ENCODE results near the gene MDFI.

The MDFI gene

GRCh38 chr6:41702089-41702745 lies 63.9 kb downstream of the MDFI start:
- Mint-ChIP-seq H3K9me3 (no peaks in the 10 kb centered on the region), H3K27ac (no peak overlapping the region), H3K4me3 (no peak overlapping the region), H3K4me1 (peaks cover 30% of the 10 kb centered on the region), H3K27me3 (ENCODE audit: low read depth) (peaks cover 6% of the 10 kb centered on the region), H3K36me3 (ENCODE audit: low read depth) (no peaks in the 10 kb centered on the region)
- no peak for TF ChIP-seq CTCF (IDR thresholded peaks at IDR 0.05; ENCODE audit: unreplicated experiment in 3 of 3)

DNA sequence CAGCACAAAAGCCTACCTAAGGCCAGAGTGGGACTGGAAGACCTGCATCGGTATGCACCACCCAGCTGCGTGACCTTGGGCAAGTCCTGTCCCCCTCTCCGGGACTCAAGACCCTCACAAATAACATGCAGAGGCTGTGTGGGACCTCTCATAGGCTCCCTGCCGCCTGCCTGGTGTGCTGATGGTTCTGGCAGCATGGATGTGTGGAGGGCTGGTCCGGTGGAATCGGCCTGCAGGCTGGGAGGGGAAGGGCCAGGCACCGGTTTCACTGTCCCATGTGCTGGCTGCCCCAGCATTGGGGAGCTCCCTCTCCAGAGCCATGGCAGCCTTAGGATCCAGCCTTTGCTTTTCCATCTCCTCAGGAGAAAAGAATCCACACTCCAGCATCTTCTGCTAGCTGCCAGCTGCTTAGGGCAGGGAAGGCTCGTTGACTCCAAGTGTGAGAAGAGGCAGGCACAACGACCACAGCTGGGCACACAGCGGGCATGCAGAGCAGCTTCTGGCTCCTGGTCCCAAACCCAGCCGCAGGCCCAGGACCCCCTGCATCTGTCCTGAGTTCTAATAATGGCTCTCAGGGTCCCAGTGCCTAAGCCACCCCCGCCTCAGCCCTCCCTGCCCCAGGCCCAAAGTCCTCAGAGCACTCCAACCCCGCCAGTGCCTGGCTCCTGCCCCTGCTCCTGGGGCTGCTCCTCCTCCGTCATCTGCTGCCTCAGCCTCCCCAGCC lies 64.7 kb downstream of the MDFI start:
- peak overlapping the region in 1 of 3 experiments; percentile 53 for H3K27ac Mint-ChIP-seq
- no peaks in the 10 kb centered on the region for H3K9me3 Mint-ChIP-seq
- TF ChIP-seq CTCF (IDR thresholded peaks at IDR 0.05; ENCODE audit: unreplicated experiment in 3 of 3): no peak
- H3K4me3 Mint-ChIP-seq: no peak overlapping the region
- H3K36me3 Mint-ChIP-seq (ENCODE audit: low read depth): no peaks in the 10 kb centered on the region
- H3K27me3 Mint-ChIP-seq (ENCODE audit: low read depth): peaks cover 6% of the 10 kb centered on the region
- H3K4me1 Mint-ChIP-seq: peaks cover 24% of the 10 kb centered on the region

Measured in nephron (organoid).